Endothelial cell of umbilical vein (primary cell): ENCODE measurements around the gene ZC3H7A. TPM values are rescaled to one million over a fixed set of nuclear protein-coding genes. Genes with fewer than 3 reads are reported as not detected.

Experiments
- BruUV-seq: library from RNA; stranded (reverse); fragments of 400-500 nt; replicated peaks from 2 replicates; lab custom pipeline; 2021; lab: Mats Ljungman, UMichigan
- CTCF ChIA-PET: fragments of 300-600, 350-600 bp; sonication (Branson Sonifier 250); formaldehyde crosslinking; loops from one replicate; lab custom pipeline; 2021; ENCODE audit warnings: antibody characterized with exemption, inconsistent platforms; lab: Charles Lee
- POLR2A ChIA-PET: fragments of 300-600, 350-600 bp; sonication (Branson Sonifier 250); formaldehyde crosslinking; loops from one replicate; lab custom pipeline; 2021; ENCODE audit warnings: antibody characterized with exemption, inconsistent platforms; lab: Charles Lee
- DNase-seq: peaks from one replicate; pipeline ENCODE4 v3.0.0-alpha.2; 2011; ENCODE audit warnings: low read depth, low spot score
- FAIRE-seq: peaks from 2 replicates; lab custom pipeline; 2011; peaks lifted over from hg19 to GRCh38; lab: Jason Lieb, UNC
- H2AFZ ChIP-seq: 2 replicates; pipeline ENCODE4 v1.6.0; 2012; ENCODE audit warnings: low read depth, low read length, control low read depth, inconsistent platforms
- H3K27ac ChIP-seq: 2 replicates; pipeline ENCODE4 v1.5.1; 2011; ENCODE audit warnings: low read depth, mild to moderate bottlenecking, control low read depth, low read length, moderate library complexity; ENCODE audit not compliant: insufficient read depth
- H3K27me3 ChIP-seq, 2 experiments: 2 replicates each; pipeline versions ENCODE4 v1.6.0 to v1.6.1; 2011; ENCODE audit warnings: low read length in 2 of 2, mixed read lengths in 1 of 2; ENCODE audit not compliant: control insufficient read depth in 2 of 2, insufficient read depth in 2 of 2
- H3K36me3 ChIP-seq, 2 experiments: 2 replicates in 1 of 2; 3 replicates in 1 of 2; pipeline ENCODE4 v1.5.1; 2011; ENCODE audit warnings: low read length in 2 of 2, mild to moderate bottlenecking in 1 of 2, moderate library complexity in 1 of 2; ENCODE audit not compliant: control insufficient read depth in 2 of 2, insufficient read depth in 2 of 2; ENCODE audit errors: extremely low read depth in 1 of 2
- H3K4me1 ChIP-seq: 3 replicates; pipeline ENCODE4 v1.5.1; 2011; ENCODE audit warnings: mild to moderate bottlenecking, low read length; ENCODE audit not compliant: control insufficient read depth, insufficient read depth; ENCODE audit errors: extremely low read depth
- H3K4me2 ChIP-seq: 2 replicates; pipeline ENCODE4 v1.6.1; 2011; ENCODE audit warnings: low read length, control low read depth, mixed read lengths; ENCODE audit not compliant: insufficient read depth
- H3K4me3 ChIP-seq, 3 experiments: fragments of 200-600 bp in 1 of 3; sonication (generic), shearing (Covaris generic) in 1 of 3; replicated peaks in 1 of 3; 2 replicates each; pipeline ENCODE4 v1.5.1; 2011 to 2016; ENCODE audit warnings: control low read depth in 3 of 3, low read length in 3 of 3, mild to moderate bottlenecking in 2 of 3, inconsistent platforms in 1 of 3, low read depth in 1 of 3, moderate library complexity in 1 of 3; ENCODE audit not compliant: insufficient read depth in 1 of 3
- H3K79me2 ChIP-seq: 2 replicates; pipeline ENCODE4 v1.6.0; 2012; ENCODE audit warnings: low read length, inconsistent platforms; ENCODE audit not compliant: control insufficient read depth, insufficient read depth
- H3K9ac ChIP-seq: replicated peaks from 2 replicates; pipeline ENCODE3; 2011; ENCODE audit warnings: low read length, control low read depth; ENCODE audit not compliant: insufficient read depth; ENCODE audit errors: extremely low read depth
- H3K9me1 ChIP-seq: replicated peaks from 3 replicates; pipeline ENCODE4 v1.6.0; 2011; ENCODE audit warnings: mild to moderate bottlenecking, low read length; ENCODE audit not compliant: control insufficient read depth, insufficient read depth; ENCODE audit errors: extremely low read depth
- H3K9me3 ChIP-seq: replicated peaks from 2 replicates; pipeline ENCODE4 v1.5.1; 2012; ENCODE audit warnings: low read length, inconsistent platforms; ENCODE audit not compliant: control insufficient read depth, insufficient read depth
- H4K20me1 ChIP-seq: replicated peaks from 2 replicates; pipeline ENCODE3; 2011; ENCODE audit warnings: mild to moderate bottlenecking, low read length; ENCODE audit not compliant: control insufficient read depth, insufficient read depth; ENCODE audit errors: extremely low read depth
- CTCF ChIP-seq, 2 donors: IDR thresholded peaks; 1 replicate in 1 of 2; 2 replicates in 1 of 2; pipeline ENCODE4 v1.5.1; 2011; ENCODE audit warnings: low read length in 2 of 2, mild to moderate bottlenecking in 2 of 2, moderate library complexity in 2 of 2, control low read depth in 1 of 2, inconsistent platforms in 1 of 2, low read depth in 1 of 2; ENCODE audit not compliant: insufficient read depth in 1 of 2; ENCODE audit errors: extremely low read depth in 1 of 2
- EZH2 ChIP-seq: IDR thresholded peaks from 2 replicates; pipeline ENCODE4 v1.6.1; 2012; ENCODE audit warnings: borderline replicate concordance, low read depth, mild to moderate bottlenecking, moderate library complexity, low read length, inconsistent platforms; ENCODE audit not compliant: severe bottlenecking
- FOS ChIP-seq: IDR thresholded peaks from 2 replicates; pipeline ENCODE4 v1.6.1; 2011; ENCODE audit warnings: mild to moderate bottlenecking, low read length, moderate library complexity, borderline replicate concordance; ENCODE audit not compliant: insufficient read depth
- GATA2 ChIP-seq: IDR thresholded peaks from 2 replicates; pipeline ENCODE4 v1.7.0; 2011; ENCODE audit warnings: low read depth, mild to moderate bottlenecking, moderate library complexity, mixed read lengths, low read length; ENCODE audit not compliant: insufficient read length, insufficient read depth
- JUN ChIP-seq: IDR thresholded peaks from 2 replicates; pipeline ENCODE4 v1.6.1; 2011; ENCODE audit warnings: borderline replicate concordance, low read depth; ENCODE audit not compliant: insufficient read length, insufficient read depth
- MAX ChIP-seq: IDR thresholded peaks from 2 replicates; pipeline ENCODE4 v1.6.1; 2011; ENCODE audit not compliant: insufficient read depth, insufficient read length
- MYC ChIP-seq: IDR thresholded peaks from one replicate; pipeline ENCODE4 v1.6.1; 2011; ENCODE audit warnings: mild to moderate bottlenecking, low read depth, low read length
- POLR2A ChIP-seq: IDR thresholded peaks from 2 replicates; pipeline ENCODE4 v1.6.1; 2012; ENCODE audit warnings: low read depth, mild to moderate bottlenecking, control low read depth, low read length
- POLR2AphosphoS5 ChIP-seq: IDR thresholded peaks from 2 replicates; pipeline ENCODE4 v1.6.1; 2012; ENCODE audit warnings: low read depth, mild to moderate bottlenecking, control low read depth, low read length, moderate library complexity; ENCODE audit not compliant: insufficient read depth
- dilution Hi-C: fragments of 300-500 bp; cut with MboI; formaldehyde crosslinking; loops from one replicate; pipeline ENCODE4 v1.15.0; 2019; ENCODE audit warnings: low sequenced_read_pairs; ENCODE audit not compliant: extremely low pct_ligation_motif_present
- intact Hi-C: fragments of 100-400 bp; cut with micrococcal nuclease; formaldehyde crosslinking; loops from one replicate; pipeline ENCODE4 v1.10.0; 2022
- polyA plus RNA-seq, 4 experiments: library from polyadenylated mRNA; depleted of rRNA in 3 of 4; stranded (reverse) in 3 of 4; unstranded in 1 of 4; fragments of >200 nt; gene quantifications; 2 replicates each; pipeline versions ENCODE4 v1.2.1 to v1.2.3, GENCODE V29; 2011 to 2012; ENCODE audit warnings: missing spikeins in 1 of 4
- total RNA-seq: library from RNA; stranded (reverse); gene quantifications from 2 replicates; pipeline ENCODE4 v1.2.3, GENCODE V29; 2021

ZC3H7A gene
- total and polyA plus RNA-seq, 2 donors (not counting 3 experiments of a cell fraction or from before 2014, with no cell fraction given): 44.1 to 78.0 TPM

GRCh38 chr16:11719762-11720161 lies 77.3 kb downstream of the ZC3H7A start:
- no peaks in the 10 kb centered on the region for H4K20me1 ChIP-seq
- POLR2A ChIA-PET: no interaction called here
- TF ChIP-seq GATA2 (no peak), POLR2AphosphoS5 (no peak), JUN (no peak), FOS (no peak), MYC (no peak), POLR2A (no peak), MAX (no peak), CTCF (IDR thresholded peaks at IDR 0.05; ENCODE audit: extremely low read depth in 1 of 2, insufficient read depth in 1 of 2, low read depth in 1 of 2, low read length in 2 of 2) (no peak), EZH2 (no peak)
- no peak overlapping the region for H3K4me3 ChIP-seq
- no peaks in the 10 kb centered on the region for H3K9me3 ChIP-seq
- no peak for DNase-seq
- BruUV-seq: no TSS peak
- no peak for FAIRE-seq
- H2AFZ ChIP-seq: no peak overlapping the region
- dilution Hi-C loops (no loop called here), intact Hi-C loops (no loop called here)
- no peak overlapping the region for H3K9ac ChIP-seq
- no peaks in the 10 kb centered on the region for H3K4me1 ChIP-seq
- H3K9me1 ChIP-seq: no peaks in the 10 kb centered on the region
- no peak overlapping the region for H3K4me2 ChIP-seq
- no peak overlapping the region for H3K27ac ChIP-seq
- peaks cover 3% of the 10 kb centered on the region for H3K79me2 ChIP-seq
- peaks cover 8 to 13% of the 10 kb centered on the region in 2 experiments for H3K36me3 ChIP-seq
- CTCF ChIA-PET: interaction anchor here (1.6 kb wide), 1 partner anchor 348 kb away, joined by 4 read pairs; no protein-coding TSS in a partner anchor
- no peaks in the 10 kb centered on the region for H3K27me3 ChIP-seq
